Neural progenitor cell (in vitro differentiated cells): ENCODE data around the gene POGZ.

Source experiments
- CTCF ChIP-seq: fragments of 200-600 bp; sonication (generic); IDR thresholded peaks from 2 replicates; pipeline ENCODE4 v1.5.1; 2017; ENCODE audit warnings: antibody characterized with exemption, mild to moderate bottlenecking
- EZH2 ChIP-seq: fragments of 200-600 bp; sonication (generic); IDR thresholded peaks from 2 replicates; pipeline ENCODE4 v1.6.1; 2017; ENCODE audit warnings: antibody characterized with exemption, mild to moderate bottlenecking, moderate library complexity

- TF ChIP-seq EZH2 = no peak
- no peak for TF ChIP-seq CTCF
Observed at GRCh38 chr1:151416231-151416630, 43.1 kb downstream of the POGZ start.
